ENCODE data around the gene ZNF722.
"Not testable (repeated sequence)": the region's sequence is repeated elsewhere in the genome, so short reads cannot be mapped to it uniquely, and the experiment has no call there.

ZNF722 gene

GRCh38 chr7:63998549-63998948 is at the start of gene ZNF722:
Gene ZNF722, plus strand, starts transcription at chr7:63998849. Its CDS starts 113 bp downstream, at chr7:63998962.
- no peak for DNase-seq (ENCODE audit: low spot score)

GRCh38 chr7:63953181-63953580 is 45.5 kb upstream of the ZNF722 start:
- DNase-seq (ENCODE audit: low spot score) = no peak

GRCh38 chr7:63968629-63969028 is 30.0 kb upstream of the ZNF722 start:
- DNase-seq (ENCODE audit: low spot score) = no peak

GRCh38 chr7:64015496-64015895 is 16.8 kb downstream of the ZNF722 start:
- DNase-seq (ENCODE audit: low spot score) = not testable (repeated sequence)

GRCh38 chr7:64035388-64035787 is 36.7 kb downstream of the ZNF722 start:
- no peak for DNase-seq (ENCODE audit: low spot score)

GRCh38 chr7:64037095-64037494 is 38.4 kb downstream of the ZNF722 start:
- DNase-seq (ENCODE audit: low spot score) = no peak

GRCh38 chr7:64045301-64046040 is 46.8 kb downstream of the ZNF722 start, which contains the start of gene ZNF727:
Gene ZNF727, plus strand, starts transcription at chr7:64045434. Its CDS starts 188 bp downstream, at chr7:64045622.
- peak; percentile 96 for DNase-seq (ENCODE audit: low spot score)

GRCh38 chr7:64046041-64046389 is 47.4 kb downstream of the ZNF722 start:
- peak; percentile 5 for DNase-seq (ENCODE audit: low spot score)
